Liver (tissue), 9 donors: ENCODE data around the gene TMEM259. TPM values are rescaled to one million over a fixed set of nuclear protein-coding genes. Genes with fewer than 3 reads are reported as not detected.

Experiments used
- DNase-seq: peaks from one replicate; pipeline ENCODE4 v3.0.0-alpha.2; 2017; ENCODE audit warnings: low spot score
- H3K27ac ChIP-seq, 2 donors: one replicate each; pipeline ENCODE4 v1.7.0; 2013; ENCODE audit warnings: inconsistent platforms in 2 of 2, low read length in 2 of 2, control low read depth in 1 of 2, low read depth in 1 of 2, mild to moderate bottlenecking in 1 of 2
- H3K27me3 ChIP-seq, 4 donors: one replicate each; pipeline versions ENCODE4 v1.6.1 to v1.7.0; 2013; ENCODE audit warnings: low read length in 3 of 4, inconsistent platforms in 1 of 4, mild to moderate bottlenecking in 1 of 4, moderate library complexity in 1 of 4; ENCODE audit not compliant: control insufficient read depth in 4 of 4, insufficient read depth in 4 of 4
- H3K36me3 ChIP-seq, 4 donors: one replicate each; pipeline versions ENCODE4 v1.6.1 to v1.7.0; 2013; ENCODE audit warnings: low read length in 3 of 4, mild to moderate bottlenecking in 3 of 4, low read depth in 1 of 4, moderate library complexity in 1 of 4; ENCODE audit not compliant: control insufficient read depth in 4 of 4, insufficient read depth in 3 of 4
- H3K4me1 ChIP-seq, 4 donors: one replicate each; pipeline versions ENCODE4 v1.6.1 to v1.7.0; 2013; ENCODE audit warnings: low read length in 3 of 4, mild to moderate bottlenecking in 3 of 4, moderate library complexity in 1 of 4; ENCODE audit not compliant: control insufficient read depth in 4 of 4, insufficient read depth in 4 of 4
- H3K4me3 ChIP-seq, 3 donors: one replicate each; pipeline versions ENCODE4 v1.6.1 to v1.7.0; 2013; ENCODE audit warnings: low read length in 3 of 3, control low read depth in 1 of 3, low read depth in 1 of 3, mild to moderate bottlenecking in 1 of 3
- H3K9ac ChIP-seq, 2 donors: one replicate each; pipeline ENCODE4 v1.7.0; 2013; ENCODE audit warnings: low read length in 2 of 2, mild to moderate bottlenecking in 2 of 2, moderate library complexity in 2 of 2, control low read depth in 1 of 2, low read depth in 1 of 2
- H3K9me3 ChIP-seq, 4 donors: one replicate each; pipeline versions ENCODE4 v1.6.1 to v1.7.0; 2013; ENCODE audit warnings: low read length in 3 of 4; ENCODE audit not compliant: control insufficient read depth in 4 of 4
- EGR1 ChIP-seq, 2 donors: IDR thresholded peaks; 2 replicates each; pipeline ENCODE4 v1.6.1; 2016 to 2018; ENCODE audit warnings: antibody characterized with exemption in 2 of 2, low read depth in 2 of 2
- FOXA1 ChIP-seq: IDR thresholded peaks from 2 replicates; pipeline ENCODE4 v1.6.1; 2016; ENCODE audit warnings: antibody characterized with exemption
- FOXA2 ChIP-seq: IDR thresholded peaks from 2 replicates; pipeline ENCODE4 v1.6.1; 2016; ENCODE audit warnings: antibody characterized with exemption
- GABPA ChIP-seq, 2 donors: IDR thresholded peaks in 1 of 2; conservative IDR thresholded peaks in 1 of 2; 2 replicates each; pipeline ENCODE4 v1.6.1; 2016; ENCODE audit warnings: antibody characterized with exemption in 2 of 2, mild to moderate bottlenecking in 1 of 2, moderate library complexity in 1 of 2
- HNF4A ChIP-seq, 2 donors: conservative IDR thresholded peaks; 2 replicates each; pipeline ENCODE4 v1.6.1; 2016; ENCODE audit warnings: antibody characterized with exemption in 2 of 2, mild to moderate bottlenecking in 2 of 2
- HNF4G ChIP-seq: IDR thresholded peaks from 2 replicates; pipeline ENCODE4 v1.6.1; 2016; ENCODE audit warnings: antibody characterized with exemption
- JUND ChIP-seq, 2 donors: IDR thresholded peaks; 2 replicates each; pipeline ENCODE4 v1.6.1; 2016; ENCODE audit warnings: antibody characterized with exemption in 2 of 2
- NR2F2 ChIP-seq: IDR thresholded peaks from 2 replicates; pipeline ENCODE4 v1.6.1; 2016; ENCODE audit warnings: antibody characterized with exemption
- RAD21 ChIP-seq, 2 donors: IDR thresholded peaks; 2 replicates each; pipeline ENCODE4 v1.6.1; 2016; ENCODE audit warnings: antibody characterized with exemption in 2 of 2, mild to moderate bottlenecking in 2 of 2
- RXRA ChIP-seq, 2 donors: IDR thresholded peaks; 2 replicates each; pipeline ENCODE4 v1.6.1; 2017 to 2018; ENCODE audit warnings: antibody characterized with exemption in 2 of 2, mild to moderate bottlenecking in 1 of 2
- SP1 ChIP-seq: IDR thresholded peaks from 2 replicates; pipeline ENCODE4 v1.6.1; 2018; ENCODE audit warnings: antibody characterized with exemption, mild to moderate bottlenecking
- TAF1 ChIP-seq: conservative IDR thresholded peaks from 2 replicates; pipeline ENCODE4 v1.6.1; 2016; ENCODE audit warnings: antibody characterized with exemption, mild to moderate bottlenecking
- YY1 ChIP-seq: IDR thresholded peaks from 2 replicates; pipeline ENCODE4 v1.6.1; 2016; ENCODE audit warnings: antibody characterized with exemption, mild to moderate bottlenecking
- WGBS: extraction: QIAGEN DNeasy Blood & Tissue Kit; methylation state at CpG from one replicate; pipeline ENCODE4 v1.1.7; 2013; 5-methylcytosine and 5-hydroxymethylcytosine counted together
- polyA plus RNA-seq, 2 donors: library from polyadenylated mRNA; stranded (reverse) in 1 of 2; unstranded in 1 of 2; fragments of 200-250 nt in 1 of 2; fragments of >200 nt in 1 of 2; fragmentation: Nextera tagmentation in 1 of 2; extraction: Ambion mirVana in 1 of 2; gene quantifications; one replicate each; pipeline versions ENCODE4 v1.2.1 to v1.2.3, GENCODE V29; 2013 to 2015
- total RNA-seq, 2 donors: library from RNA; depleted of rRNA; stranded (reverse); fragments of >200 nt; gene quantifications; one replicate each; pipeline ENCODE4 v1.2.3, GENCODE V29; 2014
- TF ChIP-seq, protein P1 (sequence below): IDR thresholded peaks from 2 replicates; pipeline ENCODE4 v1.6.1; 2016; ENCODE audit warnings: antibody characterized with exemption, mild to moderate bottlenecking
- TF ChIP-seq, protein P2 (sequence below): IDR thresholded peaks from 2 replicates; pipeline ENCODE4 v1.6.1; 2016; ENCODE audit warnings: antibody characterized with exemption
- TF ChIP-seq, protein P3 (sequence below): IDR thresholded peaks from 2 replicates; pipeline ENCODE4 v1.6.1; 2016; ENCODE audit warnings: antibody characterized with exemption
- TF ChIP-seq, protein P4 (sequence below): IDR thresholded peaks from 2 replicates; pipeline ENCODE4 v1.6.1; 2016; ENCODE audit warnings: antibody characterized with exemption
- TF ChIP-seq, protein P5 (sequence below): fragments of 150-350 bp; IDR thresholded peaks from 2 replicates; pipeline ENCODE4 v1.5.1; 2017; ENCODE audit warnings: improper control_type of control experiment, low read depth, low read length; ENCODE audit not compliant: missing input control
- donor health status: healthy.
- donor health status: healthy.
- donor health status: healthy.
- donor health status: healthy.
- donor health status: healthy.

TMEM259 gene
- total and polyA plus RNA-seq, 4 donors = 29.7 to 99.3 (median 57.3) TPM

DNA sequence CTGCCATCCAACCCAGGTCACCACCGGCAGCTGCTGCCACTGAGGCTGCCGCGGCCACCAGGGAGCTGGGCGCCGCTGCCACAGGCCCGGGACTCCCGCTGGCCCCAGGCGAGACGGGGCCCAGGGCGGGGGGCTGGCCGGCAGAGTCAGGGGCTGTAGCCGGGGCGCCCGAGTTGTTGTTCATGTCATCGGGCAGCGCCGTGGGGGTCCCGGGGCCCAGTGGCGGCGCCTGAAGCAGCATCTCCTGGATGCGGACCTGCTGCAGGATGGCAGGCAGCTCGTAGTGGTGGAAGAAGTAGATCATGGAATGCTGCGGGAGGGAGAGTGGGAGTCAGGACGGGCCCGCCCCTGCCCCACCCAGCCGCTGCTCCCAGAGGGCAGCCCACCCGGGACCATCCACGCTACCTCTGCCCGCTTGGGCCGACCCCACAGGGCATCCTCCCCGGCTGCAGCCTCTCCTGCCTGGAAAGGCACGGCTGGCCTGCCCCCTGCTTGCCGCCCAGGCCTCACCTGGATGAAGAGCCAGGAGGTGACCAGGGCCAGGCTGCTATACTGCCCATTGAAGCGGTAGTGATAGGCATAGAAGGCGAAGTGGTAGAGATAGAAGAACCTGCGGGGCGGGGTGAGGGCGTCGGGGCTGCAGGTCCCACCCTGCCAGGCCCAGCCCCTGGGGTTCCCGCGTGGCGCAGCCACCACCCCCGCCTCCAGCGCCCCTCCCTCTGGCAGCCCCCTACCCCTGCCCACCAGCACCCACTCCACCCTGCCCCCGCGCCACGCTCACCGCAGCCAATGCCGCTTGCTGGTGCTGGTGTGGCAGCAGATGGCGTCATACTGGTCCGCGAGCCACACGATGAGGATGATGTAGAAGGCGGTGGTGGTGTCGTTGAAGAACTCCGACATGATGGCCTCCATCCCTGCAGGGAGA lies 10.1 kb downstream of the TMEM259 start:
- peaks cover 2 to 40% (median 16%) of the 10 kb centered on the region in 4 donors for H3K36me3 ChIP-seq
- no peak for TF ChIP-seq HNF4G
- TF ChIP-seq YY1 = no peak
- TF ChIP-seq EGR1 (IDR thresholded peaks at IDR 0.05; ENCODE audit: low read depth in 2 of 2) = no peak
- no peak for TF ChIP-seq JUND (IDR thresholded peaks at IDR 0.05)
- no peak for TF ChIP-seq HNF4A (conservative IDR thresholded peaks at IDR 0.05)
- TF ChIP-seq, protein P1, sequence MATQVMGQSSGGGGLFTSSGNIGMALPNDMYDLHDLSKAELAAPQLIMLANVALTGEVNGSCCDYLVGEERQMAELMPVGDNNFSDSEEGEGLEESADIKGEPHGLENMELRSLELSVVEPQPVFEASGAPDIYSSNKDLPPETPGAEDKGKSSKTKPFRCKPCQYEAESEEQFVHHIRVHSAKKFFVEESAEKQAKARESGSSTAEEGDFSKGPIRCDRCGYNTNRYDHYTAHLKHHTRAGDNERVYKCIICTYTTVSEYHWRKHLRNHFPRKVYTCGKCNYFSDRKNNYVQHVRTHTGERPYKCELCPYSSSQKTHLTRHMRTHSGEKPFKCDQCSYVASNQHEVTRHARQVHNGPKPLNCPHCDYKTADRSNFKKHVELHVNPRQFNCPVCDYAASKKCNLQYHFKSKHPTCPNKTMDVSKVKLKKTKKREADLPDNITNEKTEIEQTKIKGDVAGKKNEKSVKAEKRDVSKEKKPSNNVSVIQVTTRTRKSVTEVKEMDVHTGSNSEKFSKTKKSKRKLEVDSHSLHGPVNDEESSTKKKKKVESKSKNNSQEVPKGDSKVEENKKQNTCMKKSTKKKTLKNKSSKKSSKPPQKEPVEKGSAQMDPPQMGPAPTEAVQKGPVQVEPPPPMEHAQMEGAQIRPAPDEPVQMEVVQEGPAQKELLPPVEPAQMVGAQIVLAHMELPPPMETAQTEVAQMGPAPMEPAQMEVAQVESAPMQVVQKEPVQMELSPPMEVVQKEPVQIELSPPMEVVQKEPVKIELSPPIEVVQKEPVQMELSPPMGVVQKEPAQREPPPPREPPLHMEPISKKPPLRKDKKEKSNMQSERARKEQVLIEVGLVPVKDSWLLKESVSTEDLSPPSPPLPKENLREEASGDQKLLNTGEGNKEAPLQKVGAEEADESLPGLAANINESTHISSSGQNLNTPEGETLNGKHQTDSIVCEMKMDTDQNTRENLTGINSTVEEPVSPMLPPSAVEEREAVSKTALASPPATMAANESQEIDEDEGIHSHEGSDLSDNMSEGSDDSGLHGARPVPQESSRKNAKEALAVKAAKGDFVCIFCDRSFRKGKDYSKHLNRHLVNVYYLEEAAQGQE = no peak
- no peak for TF ChIP-seq FOXA2
- TF ChIP-seq SP1 = no peak
- no peak for TF ChIP-seq RXRA (IDR thresholded peaks at IDR 0.05)
- TF ChIP-seq GABPA (IDR thresholded peaks at IDR 0.05 in 1 of 2, conservative IDR thresholded peaks at IDR 0.05 in 1 of 2) = no peak
- no peak for TF ChIP-seq TAF1
- no peak for TF ChIP-seq NR2F2
- TF ChIP-seq, protein P2, sequence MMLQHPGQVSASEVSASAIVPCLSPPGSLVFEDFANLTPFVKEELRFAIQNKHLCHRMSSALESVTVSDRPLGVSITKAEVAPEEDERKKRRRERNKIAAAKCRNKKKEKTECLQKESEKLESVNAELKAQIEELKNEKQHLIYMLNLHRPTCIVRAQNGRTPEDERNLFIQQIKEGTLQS = no peak
- TF ChIP-seq, protein P3, sequence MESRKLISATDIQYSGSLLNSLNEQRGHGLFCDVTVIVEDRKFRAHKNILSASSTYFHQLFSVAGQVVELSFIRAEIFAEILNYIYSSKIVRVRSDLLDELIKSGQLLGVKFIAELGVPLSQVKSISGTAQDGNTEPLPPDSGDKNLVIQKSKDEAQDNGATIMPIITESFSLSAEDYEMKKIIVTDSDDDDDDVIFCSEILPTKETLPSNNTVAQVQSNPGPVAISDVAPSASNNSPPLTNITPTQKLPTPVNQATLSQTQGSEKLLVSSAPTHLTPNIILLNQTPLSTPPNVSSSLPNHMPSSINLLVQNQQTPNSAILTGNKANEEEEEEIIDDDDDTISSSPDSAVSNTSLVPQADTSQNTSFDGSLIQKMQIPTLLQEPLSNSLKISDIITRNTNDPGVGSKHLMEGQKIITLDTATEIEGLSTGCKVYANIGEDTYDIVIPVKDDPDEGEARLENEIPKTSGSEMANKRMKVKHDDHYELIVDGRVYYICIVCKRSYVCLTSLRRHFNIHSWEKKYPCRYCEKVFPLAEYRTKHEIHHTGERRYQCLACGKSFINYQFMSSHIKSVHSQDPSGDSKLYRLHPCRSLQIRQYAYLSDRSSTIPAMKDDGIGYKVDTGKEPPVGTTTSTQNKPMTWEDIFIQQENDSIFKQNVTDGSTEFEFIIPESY = no peak
- no peak for TF ChIP-seq FOXA1
- TF ChIP-seq, protein P4, sequence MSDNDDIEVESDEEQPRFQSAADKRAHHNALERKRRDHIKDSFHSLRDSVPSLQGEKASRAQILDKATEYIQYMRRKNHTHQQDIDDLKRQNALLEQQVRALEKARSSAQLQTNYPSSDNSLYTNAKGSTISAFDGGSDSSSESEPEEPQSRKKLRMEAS = no peak
- TF ChIP-seq, protein P5, sequence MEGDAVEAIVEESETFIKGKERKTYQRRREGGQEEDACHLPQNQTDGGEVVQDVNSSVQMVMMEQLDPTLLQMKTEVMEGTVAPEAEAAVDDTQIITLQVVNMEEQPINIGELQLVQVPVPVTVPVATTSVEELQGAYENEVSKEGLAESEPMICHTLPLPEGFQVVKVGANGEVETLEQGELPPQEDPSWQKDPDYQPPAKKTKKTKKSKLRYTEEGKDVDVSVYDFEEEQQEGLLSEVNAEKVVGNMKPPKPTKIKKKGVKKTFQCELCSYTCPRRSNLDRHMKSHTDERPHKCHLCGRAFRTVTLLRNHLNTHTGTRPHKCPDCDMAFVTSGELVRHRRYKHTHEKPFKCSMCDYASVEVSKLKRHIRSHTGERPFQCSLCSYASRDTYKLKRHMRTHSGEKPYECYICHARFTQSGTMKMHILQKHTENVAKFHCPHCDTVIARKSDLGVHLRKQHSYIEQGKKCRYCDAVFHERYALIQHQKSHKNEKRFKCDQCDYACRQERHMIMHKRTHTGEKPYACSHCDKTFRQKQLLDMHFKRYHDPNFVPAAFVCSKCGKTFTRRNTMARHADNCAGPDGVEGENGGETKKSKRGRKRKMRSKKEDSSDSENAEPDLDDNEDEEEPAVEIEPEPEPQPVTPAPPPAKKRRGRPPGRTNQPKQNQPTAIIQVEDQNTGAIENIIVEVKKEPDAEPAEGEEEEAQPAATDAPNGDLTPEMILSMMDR = no peak
- no peak for TF ChIP-seq RAD21 (IDR thresholded peaks at IDR 0.05)
- no peak overlapping the region for H3K27ac ChIP-seq
- no peaks in the 10 kb centered on the region for H3K27me3 ChIP-seq
- H3K4me3 ChIP-seq = no peak overlapping the region
- no peak for DNase-seq
- H3K4me1 ChIP-seq = peaks cover 0 to 5% (median under 1%) of the 10 kb centered on the region in 4 donors
- H3K9me3 ChIP-seq = no peaks in the 10 kb centered on the region
- WGBS = 95% methylated on average over 56 of the region's 56 CpGs
- H3K9ac ChIP-seq = no peak overlapping the region
